ENCODE data around the gene P4HB. TPM values are rescaled to one million over a fixed set of nuclear protein-coding genes. Genes with fewer than 3 reads are reported as not detected.
A peak's percentile ranks its signal among the peaks of the same experiment; 100 is the strongest.

P4HB gene
- total and polyA plus RNA-seq, 4 donors = 143 to 443 (median 283) TPM

GRCh38 chr17:81904600-81905423, 44.5 kb upstream of the P4HB start:
- Histone ChIP-seq H3K4me1 (ENCODE audit: control insufficient read depth, insufficient read depth, low read length) (peaks cover 28% of the 10 kb centered on the region), H3K4me3 (ENCODE audit: low read depth, low read length) (no peak overlapping the region), H3K36me3 (ENCODE audit: control insufficient read depth, insufficient read depth, low read length) (peaks cover 88% of the 10 kb centered on the region), H3K9me3 (ENCODE audit: control insufficient read depth, insufficient read depth, low read length) (no peaks in the 10 kb centered on the region), H3K27me3 (ENCODE audit: control insufficient read depth, insufficient read depth, low read length) (peaks cover 3% of the 10 kb centered on the region), H3K27ac (ENCODE audit: low read depth, low read length) (no peak overlapping the region)
- 90% methylated on average over 23 of the region's 28 CpGs for WGBS (ENCODE audit: insufficient coverage)
- no peak for DNase-seq (ENCODE audit: low read depth in 4 of 6, low spot score in 6 of 6)

- Histone ChIP-seq H3K4me3 (ENCODE audit: low read depth, low read length) (no peak overlapping the region), H3K4me1 (ENCODE audit: control insufficient read depth, insufficient read depth, low read length) (peaks cover 21% of the 10 kb centered on the region), H3K9me3 (ENCODE audit: control insufficient read depth, insufficient read depth, low read length) (no peaks in the 10 kb centered on the region), H3K36me3 (ENCODE audit: control insufficient read depth, insufficient read depth, low read length) (peaks cover 90% of the 10 kb centered on the region), H3K27ac (ENCODE audit: low read depth, low read length) (no peak overlapping the region), H3K27me3 (ENCODE audit: control insufficient read depth, insufficient read depth, low read length) (peaks cover 3% of the 10 kb centered on the region)
- no peak for DNase-seq (ENCODE audit: low read depth in 4 of 6, low spot score in 6 of 6)
- 92% methylated on average over 24 of the region's 24 CpGs for WGBS (ENCODE audit: insufficient coverage)
Observed at GRCh38 chr17:81903896-81904599, 43.7 kb upstream of the P4HB start.

GRCh38 chr17:81903415-81903831, 43.1 kb upstream of the P4HB start:
- WGBS (ENCODE audit: insufficient coverage) = 93% methylated on average over 10 of the region's 10 CpGs

GRCh38 chr17:81902653-81903414, 42.5 kb upstream of the P4HB start:
- WGBS (ENCODE audit: insufficient coverage) = 30% methylated on average over 42 of the region's 47 CpGs
- Histone ChIP-seq H3K4me3 (ENCODE audit: low read depth, low read length) (no peak overlapping the region), H3K4me1 (ENCODE audit: control insufficient read depth, insufficient read depth, low read length) (peaks cover 21% of the 10 kb centered on the region), H3K27me3 (ENCODE audit: control insufficient read depth, insufficient read depth, low read length) (peaks cover 3% of the 10 kb centered on the region), H3K9me3 (ENCODE audit: control insufficient read depth, insufficient read depth, low read length) (no peaks in the 10 kb centered on the region), H3K36me3 (ENCODE audit: control insufficient read depth, insufficient read depth, low read length) (peaks cover 90% of the 10 kb centered on the region), H3K27ac (ENCODE audit: low read depth, low read length) (no peak overlapping the region)
- no peak for DNase-seq (ENCODE audit: low read depth in 4 of 6, low spot score in 6 of 6)

More at GRCh38 chr17:81903415-81903831, 43.1 kb upstream of the P4HB start:
- no peak for DNase-seq (ENCODE audit: low read depth in 4 of 6, low spot score in 6 of 6)
- Histone ChIP-seq H3K9me3 (ENCODE audit: control insufficient read depth, insufficient read depth, low read length) (no peaks in the 10 kb centered on the region), H3K4me1 (ENCODE audit: control insufficient read depth, insufficient read depth, low read length) (peaks cover 21% of the 10 kb centered on the region), H3K27ac (ENCODE audit: low read depth, low read length) (no peak overlapping the region), H3K36me3 (ENCODE audit: control insufficient read depth, insufficient read depth, low read length) (peaks cover 90% of the 10 kb centered on the region), H3K27me3 (ENCODE audit: control insufficient read depth, insufficient read depth, low read length) (peaks cover 3% of the 10 kb centered on the region), H3K4me3 (ENCODE audit: low read depth, low read length) (no peak overlapping the region)

- under 1% methylated on average over 79 of the region's 79 CpGs for WGBS (ENCODE audit: insufficient coverage)
- H3K27ac ChIP-seq (ENCODE audit: low read depth, low read length) = no peak within 1 kb of the TSS
- no peak within 1 kb of the TSS for H3K4me3 ChIP-seq (ENCODE audit: low read depth, low read length)
Observed at GRCh38 chr17:81902023-81902652, 41.8 kb upstream of the P4HB start, which contains the start of gene NPB. Gene NPB (plus strand): TSS chr17:81902238. CDS start chr17:81902278, 40 bp downstream.

GRCh38 chr17:81901167-81902022, 41.1 kb upstream of the P4HB start:
- Histone ChIP-seq H3K27ac (ENCODE audit: low read depth, low read length) (no peak overlapping the region), H3K36me3 (ENCODE audit: control insufficient read depth, insufficient read depth, low read length) (peaks cover 88% of the 10 kb centered on the region), H3K4me3 (ENCODE audit: low read depth, low read length) (no peak overlapping the region)

More at GRCh38 chr17:81902023-81902652, 41.8 kb upstream of the P4HB start, which contains the start of gene NPB:
- H3K36me3 ChIP-seq (ENCODE audit: control insufficient read depth, insufficient read depth, low read length) = peaks cover 90% of the 10 kb centered on the region
- no peaks in the 10 kb centered on the region for H3K9me3 ChIP-seq (ENCODE audit: control insufficient read depth, insufficient read depth, low read length)
- DNase-seq (ENCODE audit: low read depth in 4 of 6, low spot score in 6 of 6) = peak in 2 of 6 donors; percentile 41 to 59
- H3K27me3 ChIP-seq (ENCODE audit: control insufficient read depth, insufficient read depth, low read length) = peaks cover 3% of the 10 kb centered on the region
- peaks cover 21% of the 10 kb centered on the region for H3K4me1 ChIP-seq (ENCODE audit: control insufficient read depth, insufficient read depth, low read length)

GRCh38 chr17:81900181-81900820, 40.0 kb upstream of the P4HB start:
- H3K4me3 ChIP-seq (ENCODE audit: low read depth, low read length) = no peak overlapping the region
- H3K36me3 ChIP-seq (ENCODE audit: control insufficient read depth, insufficient read depth, low read length) = peaks cover 87% of the 10 kb centered on the region
- H3K27ac ChIP-seq (ENCODE audit: low read depth, low read length) = no peak overlapping the region
- no peak for DNase-seq (ENCODE audit: low read depth in 4 of 6, low spot score in 6 of 6)
- peaks cover 3% of the 10 kb centered on the region for H3K27me3 ChIP-seq (ENCODE audit: control insufficient read depth, insufficient read depth, low read length)
- peaks cover 21% of the 10 kb centered on the region for H3K4me1 ChIP-seq (ENCODE audit: control insufficient read depth, insufficient read depth, low read length)
- no peaks in the 10 kb centered on the region for H3K9me3 ChIP-seq (ENCODE audit: control insufficient read depth, insufficient read depth, low read length)
- 76% methylated on average over 16 of the region's 18 CpGs for WGBS (ENCODE audit: insufficient coverage)

More at GRCh38 chr17:81901167-81902022, 41.1 kb upstream of the P4HB start:
- 49% methylated on average over 21 of the region's 21 CpGs for WGBS (ENCODE audit: insufficient coverage)
- Histone ChIP-seq H3K4me1 (ENCODE audit: control insufficient read depth, insufficient read depth, low read length) (peaks cover 21% of the 10 kb centered on the region), H3K27me3 (ENCODE audit: control insufficient read depth, insufficient read depth, low read length) (peaks cover 3% of the 10 kb centered on the region), H3K9me3 (ENCODE audit: control insufficient read depth, insufficient read depth, low read length) (no peaks in the 10 kb centered on the region)
- DNase-seq (ENCODE audit: low read depth in 4 of 6, low spot score in 6 of 6) = no peak

GRCh38 chr17:81899514-81900166, 39.3 kb upstream of the P4HB start:
- H3K4me3 ChIP-seq (ENCODE audit: low read depth, low read length) = no peak overlapping the region
- peaks cover 21% of the 10 kb centered on the region for H3K4me1 ChIP-seq (ENCODE audit: control insufficient read depth, insufficient read depth, low read length)
- no peak for DNase-seq (ENCODE audit: low read depth in 4 of 6, low spot score in 6 of 6)
- no peaks in the 10 kb centered on the region for H3K9me3 ChIP-seq (ENCODE audit: control insufficient read depth, insufficient read depth, low read length)
- H3K36me3 ChIP-seq (ENCODE audit: control insufficient read depth, insufficient read depth, low read length) = peaks cover 87% of the 10 kb centered on the region
- H3K27me3 ChIP-seq (ENCODE audit: control insufficient read depth, insufficient read depth, low read length) = peaks cover 3% of the 10 kb centered on the region
- 90% methylated on average over 22 of the region's 22 CpGs for WGBS (ENCODE audit: insufficient coverage)
- no peak overlapping the region for H3K27ac ChIP-seq (ENCODE audit: low read depth, low read length)
